HepG2 (cell line): ENCODE results near the gene DPH6. TPM values are rescaled to one million over a fixed set of nuclear protein-coding genes. Genes with fewer than 3 reads are reported as not detected.

Experiments
- ATAC-seq: fragments of 200-7000 bp; cut with Tn5 transposase; 3 replicates; pipeline ENCODE4 v1.9.1; 2020; ENCODE audit warnings: mild to moderate bottlenecking, moderate library complexity
- BruUV-seq: library from RNA; stranded (reverse); fragments of 400-500 nt; replicated peaks from 2 replicates; lab custom pipeline; 2021; lab: Mats Ljungman, UMichigan
- CTCF ChIA-PET: fragments of 300-600 bp; formaldehyde crosslinking; extraction: SDS; loops from one replicate; lab custom pipeline; 2021; ENCODE audit warnings: low total read pairs, inconsistent platforms, low intra/inter-chr PET ratio; lab: Yijun Ruan, JAX
- POLR2A ChIA-PET: fragments of 350-600 bp; sonication (Branson Sonifier 250); formaldehyde crosslinking; loops from one replicate; lab custom pipeline; 2020; ENCODE audit warnings: antibody characterized with exemption, inconsistent platforms; lab: Yijun Ruan, JAX
- DNase-seq: peaks from one replicate; pipeline ENCODE4 v3.0.0-alpha.2; 2015; ENCODE audit warnings: low spot score
- FAIRE-seq: peaks from 3 replicates; lab custom pipeline; 2011; peaks lifted over from hg19 to GRCh38; lab: Jason Lieb, UNC
- H2AFZ ChIP-seq: one replicate; pipeline ENCODE4 v1.6.1; 2011; ENCODE audit warnings: low read length, inconsistent platforms
- H3K27ac ChIP-seq: fragments of 300-600 bp; 3 replicates; pipeline ENCODE4 v1.8.0; 2011; ENCODE audit warnings: mixed run types, mild to moderate bottlenecking, mixed read lengths, low read length, inconsistent platforms; ENCODE audit not compliant: insufficient read depth; ENCODE audit errors: extremely low read length
- H3K27me3 ChIP-seq, 2 experiments: fragments of 200-600 bp in 1 of 2; 2 replicates in 1 of 2; 3 replicates in 1 of 2; pipeline versions ENCODE4 v1.6.0 to v1.8.0; 2011; ENCODE audit warnings: low read length in 2 of 2, mild to moderate bottlenecking in 2 of 2, moderate library complexity in 2 of 2, inconsistent platforms in 1 of 2; ENCODE audit not compliant: insufficient read depth in 2 of 2, control insufficient read depth in 1 of 2
- H3K36me3 ChIP-seq, 2 experiments: fragments of 200-600 bp in 1 of 2; replicated peaks in 1 of 2; 2 replicates in 1 of 2; 3 replicates in 1 of 2; pipeline versions ENCODE4 v1.5.1 to v1.8.0; 2011; ENCODE audit warnings: low read length in 2 of 2, inconsistent platforms in 1 of 2; ENCODE audit not compliant: insufficient read depth in 2 of 2, control insufficient read depth in 1 of 2
- H3K4me1 ChIP-seq: 2 replicates; pipeline ENCODE4 v1.5.1; 2012; ENCODE audit warnings: low read length, inconsistent platforms; ENCODE audit not compliant: insufficient read depth
- H3K4me2 ChIP-seq: 2 replicates; pipeline ENCODE4 v1.6.0; 2011; ENCODE audit warnings: low read depth, low read length, inconsistent platforms
- H3K4me3 ChIP-seq, 3 experiments: fragments of 200-600 bp in 1 of 3; sonication (generic), shearing (Covaris generic) in 1 of 3; replicated peaks in 1 of 3; 2 replicates each; pipeline ENCODE4 v1.5.1; 2011 to 2016; ENCODE audit warnings: low read length in 3 of 3, inconsistent platforms in 2 of 3, low read depth in 2 of 3, mild to moderate bottlenecking in 2 of 3, control low read depth in 1 of 3, mixed read lengths in 1 of 3; ENCODE audit not compliant: insufficient read depth in 1 of 3
- H3K79me2 ChIP-seq: one replicate; pipeline ENCODE4 v1.6.1; 2011; ENCODE audit warnings: low read length, inconsistent platforms; ENCODE audit not compliant: insufficient read depth
- H3K9ac ChIP-seq: 2 replicates; pipeline ENCODE4 v1.6.0; 2011; ENCODE audit warnings: mild to moderate bottlenecking, low read depth, low read length, inconsistent platforms; ENCODE audit not compliant: insufficient read depth
- H3K9me3 ChIP-seq: 2 replicates; pipeline ENCODE4 v1.5.1; 2012; ENCODE audit warnings: mild to moderate bottlenecking, low read length
- H4K20me1 ChIP-seq: 2 replicates; pipeline ENCODE4 v1.6.0; 2011; ENCODE audit warnings: inconsistent platforms, mild to moderate bottlenecking, low read length, moderate library complexity; ENCODE audit not compliant: insufficient read depth
- BRD4 ChIP-seq: sonication (generic); formaldehyde crosslinking; IDR thresholded peaks from 2 replicates; pipeline ENCODE4 v1.4.0; 2020; ENCODE audit warnings: missing genetic modification reagents
- CBX5 ChIP-seq: sonication (generic); formaldehyde crosslinking; IDR thresholded peaks from 2 replicates; pipeline ENCODE4 v1.4.0; 2020; ENCODE audit warnings: missing genetic modification reagents, borderline replicate concordance
- MEIS1 ChIP-seq: sonication (generic); formaldehyde crosslinking; IDR thresholded peaks from 2 replicates; pipeline ENCODE4 v1.9.0; 2021; ENCODE audit warnings: mild to moderate bottlenecking, missing genetic modification reagents, moderate library complexity, borderline replicate concordance
- PLRG1 ChIP-seq: fragments of 450-650 bp; conservative IDR thresholded peaks from 2 replicates; pipeline ENCODE4 v1.6.1; 2016
- PPARG ChIP-seq: conservative IDR thresholded peaks from 2 replicates; pipeline ENCODE4 v1.6.1; 2016; ENCODE audit warnings: missing biosample characterization, missing genetic modification reagents
- SALL2 ChIP-seq: sonication (generic); formaldehyde crosslinking; IDR thresholded peaks from 2 replicates; pipeline ENCODE4 v1.8.1; 2023; ENCODE audit warnings: mild to moderate bottlenecking, missing genetic modification reagents, inconsistent platforms
- SOX6 ChIP-seq, 2 experiments: fragments of 450-650 bp in 1 of 2; sonication (generic) in 1 of 2; formaldehyde crosslinking in 1 of 2; IDR thresholded peaks; 2 replicates each; pipeline versions ENCODE4 v1.4.0 to v1.6.1; 2017 to 2020; ENCODE audit warnings: antibody characterized with exemption in 1 of 2, mild to moderate bottlenecking in 1 of 2, missing genetic modification reagents in 1 of 2
- TAF15 ChIP-seq: fragments of 200-400 bp; formaldehyde crosslinking; IDR thresholded peaks from one replicate; pipeline ENCODE4 v1.6.1; 2018; ENCODE audit warnings: mild to moderate bottlenecking, low read depth, low read length; ENCODE audit not compliant: poor library complexity, severe bottlenecking
- ZFX ChIP-seq: sonication (generic); formaldehyde crosslinking; IDR thresholded peaks from 2 replicates; pipeline ENCODE4 v1.4.0; 2020; ENCODE audit warnings: mild to moderate bottlenecking, low read depth, missing genetic modification reagents, moderate library complexity
- ZNF24 ChIP-seq: fragments of 450-650 bp; IDR thresholded peaks from 2 replicates; pipeline ENCODE4 v1.6.1; 2017; ENCODE audit warnings: antibody characterized with exemption, mild to moderate bottlenecking
- ZNF580 ChIP-seq: IDR thresholded peaks from 2 replicates; pipeline ENCODE4 v1.6.1; 2016; ENCODE audit warnings: low read depth, borderline replicate concordance
- WGBS: methylation state at CpG from one replicate; pipeline ENCODE4 v1.1.6; 2017; ENCODE audit warnings: low lambda C conversion rate; 5-methylcytosine and 5-hydroxymethylcytosine counted together
- in situ Hi-C: cut with HindIII; loops from 2 replicates; pipeline ENCODE4 v1.10.0; 2017; ENCODE audit warnings: low pct_unique_long_range_greater_than_20kb; ENCODE audit not compliant: extremely low pct_ligation_motif_present
- intact Hi-C: fragments of 100-400 bp; cut with micrococcal nuclease; formaldehyde crosslinking; loops from one replicate; pipeline ENCODE4 v1.10.0; 2022; ENCODE audit not compliant: unreplicated experiment
- polyA plus RNA-seq, 8 experiments: library from polyadenylated mRNA; depleted of rRNA in 3 of 8; stranded (reverse) in 7 of 8; unstranded in 1 of 8; fragments of >200 nt; fragmentation: Illumina TruSeq in 4 of 8; extraction: Trizol in 4 of 8; gene quantifications; 2 replicates each; pipeline versions ENCODE4 v1.2.1 to v1.2.3, GENCODE V29; 2011 to 2016; ENCODE audit warnings: low read depth in 4 of 8, missing spikeins in 1 of 8, mixed read lengths in 1 of 8; ENCODE audit not compliant: insufficient read depth in 1 of 8
- total RNA-seq, 5 experiments: library from RNA; depleted of rRNA; stranded (reverse); fragments of >200 nt; fragmentation: Illumina TruSeq; extraction: Trizol; gene quantifications; 2 replicates each; pipeline ENCODE4 v1.2.3, GENCODE V29; 2016; ENCODE audit warnings: low read depth in 1 of 5
- TF ChIP-seq, protein P1 (sequence below): fragments of 450-650 bp; IDR thresholded peaks from 2 replicates; pipeline ENCODE4 v1.6.1; 2017; ENCODE audit warnings: mild to moderate bottlenecking
- TF ChIP-seq, protein P2 (sequence below): sonication (generic); formaldehyde crosslinking; IDR thresholded peaks from 2 replicates; pipeline ENCODE4 v1.5.0; 2020; ENCODE audit warnings: mild to moderate bottlenecking, missing genetic modification reagents, borderline replicate concordance

Gene DPH6
- total and polyA plus RNA-seq, 2 of the 13 experiments (the other 11 are each of a cell fraction or from before 2014, with no cell fraction given): 10.2 to 25.8 TPM

DNA sequence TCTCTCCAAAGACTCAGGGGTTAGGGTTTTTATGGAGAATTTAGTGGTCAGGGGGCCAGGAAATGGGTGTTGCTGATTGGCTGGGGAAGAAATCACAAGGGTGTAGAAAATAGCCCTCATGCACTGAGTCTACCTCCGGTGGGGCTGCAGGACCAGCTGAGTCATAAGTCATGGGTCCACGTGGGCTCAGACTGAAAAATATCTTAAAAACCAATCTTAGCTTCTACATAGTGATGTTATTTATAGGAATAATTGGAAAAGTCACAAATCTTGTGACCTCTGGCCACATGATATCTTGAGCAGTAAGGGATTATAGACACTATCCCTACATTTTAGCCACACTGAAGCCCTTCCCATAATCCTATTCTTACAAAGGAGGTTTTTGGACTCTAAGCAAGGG, 224.0 kb downstream of the DPH6 start:
- ATAC-seq (no peak), FAIRE-seq (no peak)
- H3K27ac ChIP-seq: no peak overlapping the region
- H4K20me1 ChIP-seq: no peaks in the 10 kb centered on the region
- H3K79me2 ChIP-seq: no peaks in the 10 kb centered on the region
- in situ Hi-C loops: no loop called here
- CTCF ChIA-PET: no interaction called here
- H3K4me3 ChIP-seq: no peak overlapping the region
- no peaks in the 10 kb centered on the region for H3K9me3 ChIP-seq
- H3K27me3 ChIP-seq: no peaks in the 10 kb centered on the region; a peak in 1 of 5 replicates
- H2AFZ ChIP-seq: no peak overlapping the region
- intact Hi-C loops: no loop called here
- H3K4me1 ChIP-seq: no peaks in the 10 kb centered on the region
- TF ChIP-seq PPARG (CRISPR knock-in tag): no peak
- no peak for TF ChIP-seq CBX5
- TF ChIP-seq, protein P1, sequence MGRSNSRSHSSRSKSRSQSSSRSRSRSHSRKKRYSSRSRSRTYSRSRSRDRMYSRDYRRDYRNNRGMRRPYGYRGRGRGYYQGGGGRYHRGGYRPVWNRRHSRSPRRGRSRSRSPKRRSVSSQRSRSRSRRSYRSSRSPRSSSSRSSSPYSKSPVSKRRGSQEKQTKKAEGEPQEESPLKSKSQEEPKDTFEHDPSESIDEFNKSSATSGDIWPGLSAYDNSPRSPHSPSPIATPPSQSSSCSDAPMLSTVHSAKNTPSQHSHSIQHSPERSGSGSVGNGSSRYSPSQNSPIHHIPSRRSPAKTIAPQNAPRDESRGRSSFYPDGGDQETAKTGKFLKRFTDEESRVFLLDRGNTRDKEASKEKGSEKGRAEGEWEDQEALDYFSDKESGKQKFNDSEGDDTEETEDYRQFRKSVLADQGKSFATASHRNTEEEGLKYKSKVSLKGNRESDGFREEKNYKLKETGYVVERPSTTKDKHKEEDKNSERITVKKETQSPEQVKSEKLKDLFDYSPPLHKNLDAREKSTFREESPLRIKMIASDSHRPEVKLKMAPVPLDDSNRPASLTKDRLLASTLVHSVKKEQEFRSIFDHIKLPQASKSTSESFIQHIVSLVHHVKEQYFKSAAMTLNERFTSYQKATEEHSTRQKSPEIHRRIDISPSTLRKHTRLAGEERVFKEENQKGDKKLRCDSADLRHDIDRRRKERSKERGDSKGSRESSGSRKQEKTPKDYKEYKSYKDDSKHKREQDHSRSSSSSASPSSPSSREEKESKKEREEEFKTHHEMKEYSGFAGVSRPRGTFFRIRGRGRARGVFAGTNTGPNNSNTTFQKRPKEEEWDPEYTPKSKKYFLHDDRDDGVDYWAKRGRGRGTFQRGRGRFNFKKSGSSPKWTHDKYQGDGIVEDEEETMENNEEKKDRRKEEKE: no peak
- no peak for TF ChIP-seq PLRG1
- TF ChIP-seq, protein P2, sequence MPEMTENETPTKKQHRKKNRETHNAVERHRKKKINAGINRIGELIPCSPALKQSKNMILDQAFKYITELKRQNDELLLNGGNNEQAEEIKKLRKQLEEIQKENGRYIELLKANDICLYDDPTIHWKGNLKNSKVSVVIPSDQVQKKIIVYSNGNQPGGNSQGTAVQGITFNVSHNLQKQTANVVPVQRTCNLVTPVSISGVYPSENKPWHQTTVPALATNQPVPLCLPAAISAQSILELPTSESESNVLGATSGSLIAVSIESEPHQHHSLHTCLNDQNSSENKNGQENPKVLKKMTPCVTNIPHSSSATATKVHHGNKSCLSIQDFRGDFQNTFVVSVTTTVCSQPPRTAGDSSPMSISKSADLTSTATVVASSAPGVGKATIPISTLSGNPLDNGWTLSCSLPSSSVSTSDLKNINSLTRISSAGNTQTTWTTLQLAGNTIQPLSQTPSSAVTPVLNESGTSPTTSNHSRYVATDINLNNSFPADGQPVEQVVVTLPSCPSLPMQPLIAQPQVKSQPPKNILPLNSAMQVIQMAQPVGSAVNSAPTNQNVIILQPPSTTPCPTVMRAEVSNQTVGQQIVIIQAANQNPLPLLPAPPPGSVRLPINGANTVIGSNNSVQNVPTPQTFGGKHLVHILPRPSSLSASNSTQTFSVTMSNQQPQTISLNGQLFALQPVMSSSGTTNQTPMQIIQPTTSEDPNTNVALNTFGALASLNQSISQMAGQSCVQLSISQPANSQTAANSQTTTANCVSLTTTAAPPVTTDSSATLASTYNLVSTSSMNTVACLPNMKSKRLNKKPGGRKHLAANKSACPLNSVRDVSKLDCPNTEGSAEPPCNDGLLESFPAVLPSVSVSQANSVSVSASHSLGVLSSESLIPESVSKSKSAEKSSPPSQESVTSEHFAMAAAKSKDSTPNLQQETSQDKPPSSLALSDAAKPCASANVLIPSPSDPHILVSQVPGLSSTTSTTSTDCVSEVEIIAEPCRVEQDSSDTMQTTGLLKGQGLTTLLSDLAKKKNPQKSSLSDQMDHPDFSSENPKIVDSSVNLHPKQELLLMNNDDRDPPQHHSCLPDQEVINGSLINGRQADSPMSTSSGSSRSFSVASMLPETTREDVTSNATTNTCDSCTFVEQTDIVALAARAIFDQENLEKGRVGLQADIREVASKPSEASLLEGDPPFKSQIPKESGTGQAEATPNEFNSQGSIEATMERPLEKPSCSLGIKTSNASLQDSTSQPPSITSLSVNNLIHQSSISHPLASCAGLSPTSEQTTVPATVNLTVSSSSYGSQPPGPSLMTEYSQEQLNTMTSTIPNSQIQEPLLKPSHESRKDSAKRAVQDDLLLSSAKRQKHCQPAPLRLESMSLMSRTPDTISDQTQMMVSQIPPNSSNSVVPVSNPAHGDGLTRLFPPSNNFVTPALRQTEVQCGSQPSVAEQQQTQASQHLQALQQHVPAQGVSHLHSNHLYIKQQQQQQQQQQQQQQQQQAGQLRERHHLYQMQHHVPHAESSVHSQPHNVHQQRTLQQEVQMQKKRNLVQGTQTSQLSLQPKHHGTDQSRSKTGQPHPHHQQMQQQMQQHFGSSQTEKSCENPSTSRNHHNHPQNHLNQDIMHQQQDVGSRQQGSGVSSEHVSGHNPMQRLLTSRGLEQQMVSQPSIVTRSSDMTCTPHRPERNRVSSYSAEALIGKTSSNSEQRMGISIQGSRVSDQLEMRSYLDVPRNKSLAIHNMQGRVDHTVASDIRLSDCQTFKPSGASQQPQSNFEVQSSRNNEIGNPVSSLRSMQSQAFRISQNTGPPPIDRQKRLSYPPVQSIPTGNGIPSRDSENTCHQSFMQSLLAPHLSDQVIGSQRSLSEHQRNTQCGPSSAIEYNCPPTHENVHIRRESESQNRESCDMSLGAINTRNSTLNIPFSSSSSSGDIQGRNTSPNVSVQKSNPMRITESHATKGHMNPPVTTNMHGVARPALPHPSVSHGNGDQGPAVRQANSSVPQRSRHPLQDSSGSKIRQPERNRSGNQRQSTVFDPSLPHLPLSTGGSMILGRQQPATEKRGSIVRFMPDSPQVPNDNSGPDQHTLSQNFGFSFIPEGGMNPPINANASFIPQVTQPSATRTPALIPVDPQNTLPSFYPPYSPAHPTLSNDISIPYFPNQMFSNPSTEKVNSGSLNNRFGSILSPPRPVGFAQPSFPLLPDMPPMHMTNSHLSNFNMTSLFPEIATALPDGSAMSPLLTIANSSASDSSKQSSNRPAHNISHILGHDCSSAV (CRISPR knock-in tag): no peak
- no peak for TF ChIP-seq BRD4 (CRISPR knock-in tag)
- TF ChIP-seq ZFX (CRISPR knock-in tag): no peak
- no peak for TF ChIP-seq ZNF580 (CRISPR knock-in tag)
- no peak for TF ChIP-seq SALL2 (CRISPR knock-in tag)
- no peak for TF ChIP-seq SOX6 (IDR thresholded peaks at IDR 0.05)
- no peak for TF ChIP-seq SOX6 (CRISPR knock-in tag; IDR thresholded peaks at IDR 0.05)
- no peak for TF ChIP-seq TAF15
- TF ChIP-seq ZNF24: no peak
- TF ChIP-seq MEIS1: no peak
- TF ChIP-seq, all 625 proteins: peak for 0
- DNase-seq: no peak
- 81% methylated on average over 2 of the region's 2 CpGs for WGBS
- POLR2A ChIA-PET: no interaction called here
- BruUV-seq: no TSS peak
- no peak overlapping the region for H3K4me2 ChIP-seq
- H3K36me3 ChIP-seq: no peaks in the 10 kb centered on the region
- no peak overlapping the region for H3K9ac ChIP-seq
